Aorta (tissue), 5 donors: Measurements from ENCODE around the gene GLG1. TPM values are rescaled to one million over a fixed set of nuclear protein-coding genes. Genes with fewer than 3 reads are reported as not detected.
"Not testable (repeated sequence)": the region's sequence is repeated elsewhere in the genome, so short reads cannot be mapped to it uniquely, and the experiment has no call there.

Experiments used
- ATAC-seq: fragments of 200-7000 bp; cut with Tn5 transposase; one replicate; pipeline ENCODE4 v1.9.1; 2022; ENCODE audit warnings: moderate library complexity; ENCODE audit not compliant: low FRiP score
- DNase-seq, 2 donors: peaks; one replicate each; pipeline ENCODE4 v3.0.0-alpha.2; 2020
- H3K27ac ChIP-seq, 2 donors: one replicate each; pipeline ENCODE4 v1.5.1; 2013; ENCODE audit warnings: low read length in 2 of 2, mild to moderate bottlenecking in 2 of 2, moderate library complexity in 2 of 2, control low read depth in 1 of 2, inconsistent platforms in 1 of 2, low read depth in 1 of 2
- H3K27me3 ChIP-seq, 2 donors: one replicate each; pipeline ENCODE4 v1.6.1; 2013; ENCODE audit warnings: control low read depth in 1 of 2, low read length in 1 of 2, mild to moderate bottlenecking in 1 of 2, moderate library complexity in 1 of 2; ENCODE audit not compliant: insufficient read depth in 2 of 2, control insufficient read depth in 1 of 2
- H3K36me3 ChIP-seq, 2 donors: one replicate each; pipeline ENCODE4 v1.6.1; 2013; ENCODE audit warnings: control low read depth in 1 of 2, low read length in 1 of 2, mild to moderate bottlenecking in 1 of 2; ENCODE audit not compliant: insufficient read depth in 2 of 2, control insufficient read depth in 1 of 2
- H3K4me1 ChIP-seq, 2 donors: one replicate each; pipeline ENCODE4 v1.6.1; 2013; ENCODE audit warnings: low read length in 2 of 2, control low read depth in 1 of 2, mild to moderate bottlenecking in 1 of 2, moderate library complexity in 1 of 2; ENCODE audit not compliant: insufficient read depth in 2 of 2, control insufficient read depth in 1 of 2
- H3K4me3 ChIP-seq, 2 donors: one replicate each; pipeline ENCODE4 v1.5.1; 2013; ENCODE audit warnings: low read length in 2 of 2, control low read depth in 1 of 2, mild to moderate bottlenecking in 1 of 2
- H3K9me3 ChIP-seq: one replicate; pipeline ENCODE4 v1.6.1; 2013; ENCODE audit warnings: mild to moderate bottlenecking, low read length; ENCODE audit not compliant: control insufficient read depth
- WGBS, 2 donors: extraction: QIAGEN DNeasy Blood & Tissue Kit; methylation state at CpG; one replicate each; pipeline ENCODE4 v1.1.7; 2013; 5-methylcytosine and 5-hydroxymethylcytosine counted together
- intact Hi-C, 2 donors: fragments of 100-400 bp; cut with DNase I; formaldehyde crosslinking; loops; one replicate each; pipeline versions ENCODE4 v1.14.2 to v1.15.0; 2022
- polyA plus RNA-seq, 2 donors: library from polyadenylated mRNA; stranded (reverse); fragments of 200-250 nt; gene quantifications; one replicate each; pipeline ENCODE4 v1.2.3, GENCODE V29; 2013
- total RNA-seq, 2 donors: library from RNA; stranded (reverse); fragmentation: NEBNext Ultra II Directional; extraction: Animal tissue kit (Norgen Biotek cat#: 25700); gene quantifications; one replicate each; pipeline ENCODE4 v1.2.1, GENCODE V29; 2021
- donor health status: healthy with polysubstance abuse.
- donor health status: Bipolar disorder and iron deficiency.
- donor health status: DM: no; HTN: no; CAD: no.
- donor health status: DM: no; HTN: no; CAD: no.
- donor health status: DM: yes; HTN: yes; CAD: no.

GLG1 gene
- total and polyA plus RNA-seq, 4 donors = 26.2 to 173 (median 114) TPM

GRCh38 chr16:74450236-74450635, 156.7 kb downstream of the GLG1 start:
- H3K27ac ChIP-seq = no peak overlapping the region
- intact Hi-C loops = no loop called here
- H3K36me3 ChIP-seq = peaks cover 0 to 3% of the 10 kb centered on the region in 2 donors
- no peaks in the 10 kb centered on the region for H3K9me3 ChIP-seq
- no peaks in the 10 kb centered on the region for H3K4me1 ChIP-seq
- 83 to 86% methylated on average over 3 of the region's 3 CpGs for WGBS, 2 donors
- H3K27me3 ChIP-seq = no peaks in the 10 kb centered on the region
- H3K4me3 ChIP-seq = no peak overlapping the region
- no peak for ATAC-seq
- DNase-seq = no peak

GRCh38 chr16:74449470-74449869, 157.4 kb downstream of the GLG1 start:
- no peaks in the 10 kb centered on the region for H3K4me1 ChIP-seq
- peaks cover 0 to 3% of the 10 kb centered on the region in 2 donors for H3K36me3 ChIP-seq
- no peak overlapping the region for H3K4me3 ChIP-seq
- no peaks in the 10 kb centered on the region for H3K9me3 ChIP-seq
- H3K27ac ChIP-seq = peak overlapping the region; percentile 11 to 70
- intact Hi-C loops = no loop called here
- 94 to 95% methylated on average over 5 of the region's 5 CpGs for WGBS, 2 donors
- H3K27me3 ChIP-seq = no peaks in the 10 kb centered on the region
- ATAC-seq (no peak), DNase-seq (no peak)

GRCh38 chr16:74448990-74449389, 157.9 kb downstream of the GLG1 start:
- H3K4me3 ChIP-seq = no peak overlapping the region
- intact Hi-C loops = no loop called here
- H3K4me1 ChIP-seq = no peaks in the 10 kb centered on the region
- no peaks in the 10 kb centered on the region for H3K27me3 ChIP-seq
- DNase-seq (peak in 1 of 2 donors; percentile 85), ATAC-seq (peak; percentile 90)
- peaks cover 0 to 3% of the 10 kb centered on the region in 2 donors for H3K36me3 ChIP-seq
- no peaks in the 10 kb centered on the region for H3K9me3 ChIP-seq
- 17 to 18% methylated on average over 8 of the region's 8 CpGs for WGBS, 2 donors
- H3K27ac ChIP-seq = peak overlapping the region; percentile 11 to 26

- ATAC-seq (no peak), DNase-seq (no peak)
- no peak overlapping the region for H3K27ac ChIP-seq
- no peaks in the 10 kb centered on the region for H3K4me1 ChIP-seq
- H3K4me3 ChIP-seq = no peak overlapping the region
- intact Hi-C loops = no loop called here
- H3K9me3 ChIP-seq = no peaks in the 10 kb centered on the region
- peaks cover 0 to 4% of the 10 kb centered on the region in 2 donors for H3K36me3 ChIP-seq
- no peaks in the 10 kb centered on the region for H3K27me3 ChIP-seq
- 93 to 95% methylated on average over 5 of the region's 5 CpGs for WGBS, 2 donors
Measured at GRCh38 chr16:74447578-74447977, 159.3 kb downstream of the GLG1 start.

GRCh38 chr16:74446866-74447265, 160.0 kb downstream of the GLG1 start:
- Histone ChIP-seq H3K4me3 (no peak overlapping the region), H3K36me3 (peaks cover 0 to 2% of the 10 kb centered on the region in 2 donors), H3K4me1 (no peaks in the 10 kb centered on the region), H3K9me3 (no peaks in the 10 kb centered on the region), H3K27ac (no peak overlapping the region), H3K27me3 (no peaks in the 10 kb centered on the region)
- intact Hi-C loops = no loop called here
- DNase-seq (no peak), ATAC-seq (no peak)
- 87 to 90% methylated on average over 8 of the region's 8 CpGs for WGBS, 2 donors

GRCh38 chr16:74443624-74444346, 163.1 kb downstream of the GLG1 start:
- intact Hi-C loops, ATAC-seq, H3K36me3 ChIP-seq, H3K27me3 ChIP-seq, H3K4me3 ChIP-seq, H3K9me3 ChIP-seq, H3K27ac ChIP-seq, H3K4me1 ChIP-seq, DNase-seq: not testable (repeated sequence)
- WGBS, 2 donors = 92 to 96% methylated on average over 13 of the region's 13 CpGs

- intact Hi-C loops = no loop called here
- DNase-seq = peak in 1 of 2 donors; percentile 9
- Histone ChIP-seq H3K27me3 (no peaks in the 10 kb centered on the region), H3K36me3 (peaks cover 0 to 2% of the 10 kb centered on the region in 2 donors), H3K9me3 (no peaks in the 10 kb centered on the region), H3K4me1 (no peaks in the 10 kb centered on the region), H3K27ac (no peak overlapping the region), H3K4me3 (no peak overlapping the region)
- 81 to 86% methylated on average over 7 of the region's 7 CpGs for WGBS, 2 donors
- no peak for ATAC-seq
Measured at GRCh38 chr16:74439685-74440084, 167.2 kb downstream of the GLG1 start.

- DNase-seq (no peak), ATAC-seq (no peak)
- Histone ChIP-seq H3K36me3 (peaks cover 0 to 2% of the 10 kb centered on the region in 2 donors), H3K27me3 (no peaks in the 10 kb centered on the region), H3K27ac (no peak overlapping the region), H3K9me3 (no peaks in the 10 kb centered on the region), H3K4me3 (no peak overlapping the region), H3K4me1 (no peaks in the 10 kb centered on the region)
- intact Hi-C loops = no loop called here
- WGBS, 2 donors = 81 to 89% methylated on average over 7 of the region's 7 CpGs
Measured at GRCh38 chr16:74438492-74438979, 168.4 kb downstream of the GLG1 start.

GRCh38 chr16:74431516-74431915, 175.4 kb downstream of the GLG1 start:
- intact Hi-C loops = loop anchor here in 1 of 2 donors (5.0 kb wide), 1 partner anchor 124 kb away; no protein-coding TSS in a partner anchor
- DNase-seq = peak; percentile 19 to 30
- H3K9me3 ChIP-seq = no peaks in the 10 kb centered on the region
- no peak overlapping the region for H3K27ac ChIP-seq
- H3K4me3 ChIP-seq = no peak overlapping the region
- 66 to 68% methylated on average over 5 of the region's 5 CpGs for WGBS, 2 donors
- no peaks in the 10 kb centered on the region for H3K4me1 ChIP-seq
- no peak for ATAC-seq
- no peaks in the 10 kb centered on the region for H3K27me3 ChIP-seq
- no peaks in the 10 kb centered on the region for H3K36me3 ChIP-seq
